GM08714 (cell line): ENCODE data around the gene CCDC12.

Experiments
- H3K4me3 ChIP-seq: fragments of 200-500 bp; sonication (Bioruptor generic); 2 replicates; pipeline ENCODE4 v1.5.1; 2014; ENCODE audit warnings: mild to moderate bottlenecking, low read length, inconsistent platforms
- ZNF274 ChIP-seq: IDR thresholded peaks from 2 replicates; pipeline ENCODE4 v1.6.1; 2012; ENCODE audit warnings: mild to moderate bottlenecking, low read depth, low read length

The CCDC12 gene

GRCh38 chr3:46930945-46931403, 45.6 kb downstream of the CCDC12 start:
- H3K4me3 ChIP-seq: no peak overlapping the region; the same call in 1 of the 2 replicates
- TF ChIP-seq ZNF274: no peak

GRCh38 chr3:46930166-46930944, 46.2 kb downstream of the CCDC12 start:
- no peak for TF ChIP-seq ZNF274
- H3K4me3 ChIP-seq: no peak overlapping the region

- no peak overlapping the region for H3K4me3 ChIP-seq
- TF ChIP-seq ZNF274: no peak
These were observed 47.2 kb downstream of the CCDC12 start for GRCh38 chr3:46929324-46929723.

GRCh38 chr3:46928282-46928681, 48.3 kb downstream of the CCDC12 start:
- H3K4me3 ChIP-seq: no peak overlapping the region
- no peak for TF ChIP-seq ZNF274

- TF ChIP-seq ZNF274: no peak
- peak overlapping the region; percentile 4; the same call in 1 of the 2 replicates for H3K4me3 ChIP-seq
These were observed 48.8 kb downstream of the CCDC12 start for GRCh38 chr3:46927718-46928073.

GRCh38 chr3:46926871-46927717, 49.5 kb downstream of the CCDC12 start:
- peak overlapping the region; percentile 4; the same call in 1 of the 2 replicates for H3K4me3 ChIP-seq
- no peak for TF ChIP-seq ZNF274

- no peak for TF ChIP-seq ZNF274
- peak overlapping the region; percentile 17; the same call in 1 of the 2 replicates for H3K4me3 ChIP-seq
These were observed 50.1 kb downstream of the CCDC12 start for GRCh38 chr3:46926447-46926846.

- TF ChIP-seq ZNF274: no peak
- peak overlapping the region; percentile 17; the same call in 1 of the 2 replicates for H3K4me3 ChIP-seq
These were observed 50.5 kb downstream of the CCDC12 start for GRCh38 chr3:46926039-46926438.

GRCh38 chr3:46925585-46925934, 51.0 kb downstream of the CCDC12 start:
- no peak overlapping the region for H3K4me3 ChIP-seq
- no peak for TF ChIP-seq ZNF274

GRCh38 chr3:46924921-46925584, 51.5 kb downstream of the CCDC12 start:
- no peak for TF ChIP-seq ZNF274
- no peak overlapping the region for H3K4me3 ChIP-seq

GRCh38 chr3:46923559-46924350, 52.8 kb downstream of the CCDC12 start:
- no peak overlapping the region for H3K4me3 ChIP-seq
- TF ChIP-seq ZNF274: no peak

GRCh38 chr3:46922871-46923558, 53.5 kb downstream of the CCDC12 start:
- TF ChIP-seq ZNF274: no peak
- no peak overlapping the region for H3K4me3 ChIP-seq

- no peak for TF ChIP-seq ZNF274
- H3K4me3 ChIP-seq: no peak overlapping the region
These were observed 54.1 kb downstream of the CCDC12 start for GRCh38 chr3:46922426-46922825.
